Ishikawa (cell line): ENCODE measurements around the gene OR51E2.

Source experiments
- CEBPB ChIP-seq: IDR thresholded peaks from 2 replicates; pipeline ENCODE4 v1.6.1; 2012
- CREB1 ChIP-seq: IDR thresholded peaks from 2 replicates; pipeline ENCODE4 v1.6.1; 2012; ENCODE audit warnings: low read depth
- EGR1 ChIP-seq: IDR thresholded peaks from 2 replicates; pipeline ENCODE4 v1.6.1; 2012
- EP300 ChIP-seq: IDR thresholded peaks from 2 replicates; pipeline ENCODE4 v1.6.1; 2012; ENCODE audit warnings: borderline replicate concordance
- FOXM1 ChIP-seq: IDR thresholded peaks from 2 replicates; pipeline ENCODE4 v1.6.1; 2012; ENCODE audit warnings: low read depth, borderline replicate concordance
- MAX ChIP-seq: IDR thresholded peaks from 2 replicates; pipeline ENCODE4 v1.6.1; 2012
- NFIC ChIP-seq: IDR thresholded peaks from 2 replicates; pipeline ENCODE4 v1.6.1; 2012
- RAD21 ChIP-seq: IDR thresholded peaks from 2 replicates; pipeline ENCODE4 v1.6.1; 2012; ENCODE audit warnings: low read depth
- REST ChIP-seq: IDR thresholded peaks from 2 replicates; pipeline ENCODE4 v1.6.1; 2012; ENCODE audit warnings: low read depth, mild to moderate bottlenecking
- TAF1 ChIP-seq: IDR thresholded peaks from 2 replicates; pipeline ENCODE4 v1.6.1; 2012; ENCODE audit warnings: low read depth, mild to moderate bottlenecking
- TCF12 ChIP-seq: IDR thresholded peaks from 2 replicates; pipeline ENCODE4 v1.6.1; 2012; ENCODE audit warnings: low read depth
- TEAD4 ChIP-seq: IDR thresholded peaks from 2 replicates; pipeline ENCODE4 v1.6.1; 2012
- USF1 ChIP-seq: IDR thresholded peaks from 2 replicates; pipeline ENCODE4 v1.6.1; 2012
- YY1 ChIP-seq: IDR thresholded peaks from 2 replicates; pipeline ENCODE4 v1.6.1; 2012; ENCODE audit warnings: low read depth
- ZBTB7A ChIP-seq: IDR thresholded peaks from 2 replicates; pipeline ENCODE4 v1.6.1; 2012; ENCODE audit warnings: low read depth

OR51E2 gene

GRCh38 chr11:4697585-4697984, at the start of gene OR51E2:
Gene OR51E2 (minus strand): TSS chr11:4697853. CDS start chr11:4682711, 15,142 bp downstream.
- TF ChIP-seq YY1 (no peak), TEAD4 (no peak), FOXM1 (no peak), TAF1 (no peak), RAD21 (no peak), EP300 (no peak), CREB1 (no peak), REST (no peak)

GRCh38 chr11:4740735-4741134, 43.1 kb upstream of the OR51E2 start:
- TF ChIP-seq MAX, result no peak
- no peak for TF ChIP-seq EP300
- no peak for TF ChIP-seq TEAD4
- TF ChIP-seq TAF1, result no peak
- TF ChIP-seq CREB1, result no peak
- no peak for TF ChIP-seq USF1
- TF ChIP-seq CEBPB, result no peak
- no peak for TF ChIP-seq ZBTB7A
- no peak for TF ChIP-seq EGR1
- TF ChIP-seq FOXM1, result no peak
- no peak for TF ChIP-seq NFIC
- TF ChIP-seq REST, result no peak
- no peak for TF ChIP-seq TCF12
- no peak for TF ChIP-seq YY1
- no peak for TF ChIP-seq RAD21

GRCh38 chr11:4727171-4727570, 29.5 kb upstream of the OR51E2 start:
- TF ChIP-seq ZBTB7A (no peak), NFIC (no peak), TEAD4 (no peak), CEBPB (no peak), MAX (no peak), REST (no peak), TAF1 (no peak), FOXM1 (no peak), TCF12 (no peak), YY1 (no peak), EGR1 (no peak), CREB1 (no peak), EP300 (no peak), RAD21 (no peak), USF1 (no peak)

GRCh38 chr11:4722616-4723534, 25.2 kb upstream of the OR51E2 start:
- TF ChIP-seq RAD21, result 0 out of 2 replicates have a peak, but pooled peaks have one; percentile 14

GRCh38 chr11:4714300-4714699, 16.6 kb upstream of the OR51E2 start:
- no peak for TF ChIP-seq RAD21
- no peak for TF ChIP-seq CREB1
- no peak for TF ChIP-seq REST
- TF ChIP-seq ZBTB7A, result no peak
- TF ChIP-seq FOXM1, result no peak
- TF ChIP-seq YY1, result no peak
- no peak for TF ChIP-seq CEBPB
